Right ventricle myocardium superior (tissue), 1 donor: ENCODE data around the gene TNNT3. TPM values are rescaled to one million over a fixed set of nuclear protein-coding genes. Genes with fewer than 3 reads are reported as not detected.
"Not testable (repeated sequence)": the region's sequence is repeated elsewhere in the genome, so short reads cannot be mapped to it uniquely, and the experiment has no call there.

Experiments
- ATAC-seq: fragments of 200-7000 bp; cut with Tn5 transposase; one replicate; pipeline ENCODE4 v1.9.1; 2020; ENCODE audit warnings: mild to moderate bottlenecking; ENCODE audit not compliant: poor library complexity
- DNase-seq: peaks from one replicate; pipeline ENCODE4 v3.0.0-alpha.2; 2020
- intact Hi-C: fragments of 100-400 bp; cut with DNase I; formaldehyde crosslinking; loops from one replicate; pipeline ENCODE4 v1.11.2; 2022
- total RNA-seq: library from RNA; stranded (reverse); fragmentation: NEBNext Ultra II Directional; extraction: Animal tissue kit (Norgen Biotek cat#: 25700); gene quantifications from one replicate; pipeline ENCODE4 v1.2.1, GENCODE V29; 2021
- donor health status: DM: no; HTN: yes; CAD: no; lungs with severe emphysema.

The TNNT3 gene
- total RNA-seq, 1 donor from 2014 or later = 35.7 TPM

DNA sequence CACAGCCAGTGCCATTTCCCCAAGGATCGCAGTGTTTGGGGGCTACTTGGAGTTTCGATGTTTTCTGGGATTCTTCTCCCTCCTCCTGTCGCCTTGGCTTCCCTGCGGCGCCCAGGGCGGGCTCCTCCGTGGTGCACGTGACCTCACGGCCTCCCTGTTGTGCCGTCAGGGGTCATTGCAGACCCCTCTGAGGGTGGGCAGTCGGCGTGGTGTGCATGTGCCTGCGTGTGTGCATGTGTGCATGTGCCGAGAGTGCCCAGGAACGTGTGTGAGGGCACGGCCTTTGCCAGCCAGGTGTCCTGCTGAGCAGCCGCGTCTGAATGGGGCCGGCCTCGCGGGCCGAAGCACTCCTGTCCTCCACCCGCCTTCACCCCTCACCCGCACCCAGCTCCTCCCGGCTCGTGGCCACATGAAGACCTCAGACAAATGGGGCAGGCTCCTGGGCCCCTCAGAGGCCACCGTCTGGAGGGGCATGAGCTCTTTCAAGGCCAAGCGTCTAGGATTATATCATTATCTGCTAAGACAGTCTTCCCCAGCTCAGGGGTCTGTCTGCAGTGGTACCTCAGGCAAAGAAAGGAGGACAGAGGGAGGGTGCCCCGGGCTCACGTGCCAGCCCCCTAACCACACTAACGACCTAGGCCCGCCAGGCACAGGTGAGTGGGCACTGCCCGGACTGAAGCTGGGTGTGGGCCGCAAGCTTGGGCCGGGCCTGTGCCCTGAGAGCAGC, 18.3 kb downstream of the TNNT3 start:
- no peak for ATAC-seq
- DNase-seq = no peak
- intact Hi-C loops = loop anchor here (1.0 to 5.0 kb wide), 2 partner anchors 23 to 35 kb away; no protein-coding TSS in a partner anchor

DNA sequence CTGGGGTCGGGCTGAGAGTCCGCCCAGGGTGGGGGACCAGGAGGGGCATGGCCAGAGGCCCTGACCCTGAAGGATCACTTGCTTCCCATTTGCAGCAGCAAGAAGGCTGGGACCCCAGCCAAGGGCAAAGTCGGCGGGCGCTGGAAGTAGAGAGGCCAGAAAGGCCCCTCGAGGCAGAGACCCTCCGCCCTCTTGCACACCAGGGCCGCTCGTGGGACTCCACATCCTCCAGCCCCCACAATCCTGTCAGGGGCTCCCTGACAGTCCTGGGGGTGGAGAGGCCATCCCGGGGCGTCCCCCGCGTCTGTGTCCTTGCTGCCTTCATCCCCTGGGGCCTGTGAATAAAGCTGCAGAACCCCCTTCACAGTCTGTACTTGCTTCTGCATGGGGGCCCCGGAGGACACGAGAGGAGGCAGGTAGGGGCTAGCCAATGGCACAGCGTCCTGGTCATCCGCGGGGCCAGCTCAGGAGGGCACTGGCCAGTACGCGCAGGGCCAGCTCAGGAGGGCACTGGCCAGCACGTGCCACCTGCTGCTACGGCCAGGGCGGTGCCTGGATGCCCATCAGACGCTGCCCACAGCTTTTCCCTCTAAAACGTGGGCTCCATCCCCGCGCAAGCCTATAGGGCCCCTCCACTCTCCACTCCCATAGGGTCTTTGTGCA, 19.0 kb downstream of the TNNT3 start:
- ATAC-seq = no peak
- peak; percentile 40 for DNase-seq

DNA sequence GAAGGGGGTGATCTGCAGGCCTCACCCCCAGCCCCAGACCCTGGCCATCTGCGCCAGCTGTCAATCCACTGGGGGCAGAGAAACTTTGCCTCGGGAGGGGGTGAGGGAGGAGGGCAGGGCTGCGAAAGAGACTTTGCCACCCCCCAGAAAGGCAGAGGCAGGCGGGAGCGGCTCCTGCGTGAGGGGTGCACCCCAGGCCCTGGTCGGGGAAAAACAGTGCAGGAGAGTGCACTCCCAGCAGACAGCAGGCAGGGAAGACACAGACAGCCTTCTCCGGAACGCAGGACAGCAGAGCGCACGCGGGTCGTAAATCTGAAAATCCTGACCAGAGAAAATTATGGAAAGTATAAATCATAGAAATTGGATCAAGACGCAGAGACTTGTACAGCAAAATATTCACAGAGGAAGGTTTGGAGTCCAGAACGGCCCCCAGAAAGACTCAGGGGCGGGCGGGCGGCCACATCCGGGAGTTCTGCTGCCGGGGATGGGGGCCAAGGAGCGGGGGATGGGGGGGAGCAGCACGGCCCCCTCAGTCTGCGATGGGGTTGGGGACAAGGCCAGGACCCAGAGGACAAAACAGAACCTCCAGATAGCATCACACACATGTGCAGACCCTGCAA, 19.6 kb downstream of the TNNT3 start:
- intact Hi-C loops = loop anchor here (5.0 kb wide), 1 partner anchor 37 kb away; no protein-coding TSS in a partner anchor
- ATAC-seq = no peak

More for the DNA sequence above, 19.0 kb downstream of the TNNT3 start:
- intact Hi-C loops = loop anchor here (1.0 to 5.0 kb wide), 2 partner anchors 24 to 36 kb away; no protein-coding TSS in a partner anchor

DNA sequence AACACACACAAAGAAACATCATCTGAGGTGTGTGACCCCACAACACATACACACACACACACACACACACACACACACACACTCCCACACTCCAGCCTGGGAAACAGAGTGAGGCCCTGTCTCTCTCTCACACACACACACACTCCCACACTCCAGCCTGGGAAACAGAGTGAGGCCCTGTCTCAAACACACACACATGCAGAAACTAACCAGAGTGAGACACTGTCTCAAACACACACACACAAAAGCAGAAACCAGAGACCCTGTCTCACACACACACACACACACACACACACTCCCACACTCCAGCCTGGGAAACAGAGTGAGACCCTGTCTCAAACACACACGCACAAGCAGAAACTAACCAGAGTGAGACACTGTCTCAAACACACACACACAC, 20.3 kb downstream of the TNNT3 start:
- intact Hi-C loops = loop anchor here (5.0 kb wide), 1 partner anchor 37 kb away; no protein-coding TSS in a partner anchor
- peak; percentile 20 for DNase-seq
- ATAC-seq = not testable (repeated sequence)

More for the DNA sequence above, 19.6 kb downstream of the TNNT3 start:
- DNase-seq = no peak

DNA sequence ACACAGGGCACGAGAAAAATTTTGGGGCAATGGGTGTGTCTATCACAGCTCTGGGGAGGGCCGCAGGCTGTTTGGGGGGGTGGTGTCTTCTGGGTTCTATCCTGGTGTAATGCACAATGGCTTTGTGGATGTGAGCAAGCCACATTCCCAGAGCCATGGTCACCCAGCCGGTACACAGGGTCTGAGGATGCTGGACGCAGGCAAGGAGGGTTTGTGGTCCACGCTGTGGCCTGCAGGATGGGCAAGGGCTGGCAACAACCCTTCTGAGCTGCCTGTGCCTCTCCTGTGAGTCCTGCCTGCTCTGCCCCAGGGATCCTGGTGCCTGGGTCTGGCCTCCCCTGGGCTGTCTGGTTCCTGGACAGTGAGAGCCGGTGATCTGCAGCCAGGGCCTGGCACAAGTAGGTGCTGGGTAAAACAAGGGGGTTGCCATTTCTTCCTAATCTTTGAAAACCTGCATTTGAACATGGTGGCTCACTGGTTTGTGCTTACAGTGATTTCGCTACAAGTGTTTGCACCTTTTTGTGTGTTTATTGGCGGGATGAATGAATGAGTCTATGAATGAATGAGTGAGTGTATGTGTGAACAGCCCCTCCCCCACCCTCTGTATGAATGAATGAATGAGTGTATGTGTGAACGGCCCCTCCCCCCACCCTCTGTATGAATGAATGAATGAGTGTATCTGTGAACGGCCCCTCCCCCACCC, 23.2 kb downstream of the TNNT3 start:
- DNase-seq = peak; percentile 22
- intact Hi-C loops = no loop called here
- ATAC-seq = no peak

DNA sequence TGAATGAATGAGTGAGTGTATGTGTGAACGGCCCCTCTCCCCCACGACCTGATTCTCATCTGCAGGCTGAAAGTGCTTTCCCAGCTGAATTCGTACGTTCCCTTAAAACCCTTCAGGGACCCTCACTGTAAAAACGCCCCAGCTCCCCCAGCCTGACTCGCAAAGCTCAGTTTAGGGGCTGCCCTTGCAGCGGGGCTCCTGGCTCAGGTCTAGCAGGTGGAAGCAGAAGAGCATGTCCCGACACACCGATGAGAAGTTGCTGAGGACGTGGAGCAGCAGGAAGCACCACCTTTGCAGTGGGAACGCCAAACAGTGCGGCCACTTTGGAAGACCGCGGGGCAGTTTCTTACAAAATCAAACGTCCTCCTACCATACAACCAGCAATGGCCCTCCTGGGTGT, 24.1 kb downstream of the TNNT3 start:
- ATAC-seq (no peak), DNase-seq (no peak)
- intact Hi-C loops = no loop called here

DNA sequence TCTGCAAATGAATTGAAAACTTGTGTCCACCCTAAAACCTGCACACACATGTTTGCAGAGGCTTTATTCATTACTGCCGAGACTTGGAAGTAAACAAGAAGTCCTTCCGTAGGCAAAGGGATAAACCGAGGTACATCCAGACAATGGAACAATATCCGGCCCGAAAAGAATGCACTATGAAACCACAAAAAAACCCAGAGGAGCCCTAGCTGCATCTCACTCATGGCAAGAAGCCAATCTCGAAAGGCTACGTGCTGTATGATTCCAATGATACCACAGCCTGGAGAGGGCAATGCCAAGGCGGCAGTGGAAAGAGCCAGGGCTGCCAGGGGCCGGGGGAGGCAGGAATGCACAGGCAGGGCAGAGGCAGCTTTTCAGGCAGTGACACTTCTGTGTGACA, 24.5 kb downstream of the TNNT3 start:
- intact Hi-C loops = no loop called here
- DNase-seq (peak; percentile 31), ATAC-seq (no peak)

DNA sequence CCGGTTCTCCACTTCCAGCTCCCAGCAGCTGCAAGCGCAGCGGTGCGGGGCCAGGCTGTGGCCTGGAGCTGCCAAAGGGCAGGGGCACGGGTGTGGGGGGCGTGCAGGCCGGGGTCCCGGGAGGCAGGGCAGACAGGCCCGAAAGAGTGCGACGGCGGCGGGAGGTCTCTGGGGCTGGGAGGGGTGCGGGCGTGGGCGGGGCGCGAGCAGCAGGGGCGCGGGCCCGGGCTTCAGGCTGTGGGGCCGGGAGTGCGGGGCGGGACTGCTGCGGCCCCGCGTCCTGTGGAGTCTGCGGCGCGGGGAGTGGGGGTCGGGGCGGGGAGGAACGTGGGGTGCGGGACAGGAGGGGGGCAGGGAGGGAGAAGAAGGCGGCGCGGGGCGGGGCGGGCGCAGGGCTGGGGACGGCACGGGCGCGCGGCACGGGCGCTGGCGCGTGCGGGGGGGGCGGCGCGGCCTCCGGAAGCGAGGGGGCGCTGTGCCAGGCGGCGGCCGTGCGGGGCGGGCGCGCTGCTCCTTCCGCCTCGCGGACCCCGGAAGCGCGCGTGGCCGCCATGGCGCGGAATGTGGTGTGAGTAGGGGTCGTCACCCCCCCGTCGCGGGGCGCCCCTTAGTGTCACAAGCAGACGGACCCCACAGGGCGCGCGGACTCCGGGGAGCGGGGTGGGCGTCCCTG, 27.4 kb downstream of the TNNT3 start, which contains the start of gene MRPL23:
Gene MRPL23, plus strand, starts transcription at position 521 of the 673 bp plus-strand sequence. Its CDS starts 31 bp downstream, at position 552.
- peak; percentile 83 for ATAC-seq
- DNase-seq = peak; percentile 43
- intact Hi-C loops = no loop called here

DNA sequence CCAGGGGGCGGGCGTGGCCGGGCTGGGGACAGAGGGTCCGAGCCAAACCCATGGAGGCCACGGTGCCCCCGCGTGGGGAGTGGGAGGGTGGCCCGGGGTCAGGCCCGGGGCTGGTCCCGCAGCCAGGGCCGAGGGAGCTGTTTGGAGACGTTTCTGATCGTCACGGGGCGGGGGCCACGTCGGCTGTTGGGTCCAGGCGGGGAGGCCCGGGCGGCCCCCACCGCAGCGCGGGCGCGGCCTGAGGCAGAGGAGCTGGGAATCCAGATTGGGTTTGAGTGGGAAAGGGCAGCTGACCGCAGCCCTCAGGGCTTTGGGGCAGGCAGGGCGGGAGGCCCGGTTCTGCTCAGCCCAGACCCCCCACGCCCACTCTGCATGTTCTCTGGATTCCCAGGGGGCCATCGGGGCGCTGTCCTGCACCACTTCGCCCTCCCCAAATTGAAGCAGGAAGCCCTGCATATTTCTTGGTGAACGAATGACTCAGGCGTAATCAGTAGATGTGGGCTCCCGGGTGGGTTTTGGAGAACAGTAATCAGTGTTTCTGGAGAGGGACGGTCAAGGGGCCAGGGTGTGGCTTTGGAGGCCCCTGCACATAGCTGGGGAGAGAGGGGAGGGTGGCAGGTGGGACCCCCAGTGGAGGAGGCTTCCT, 28.2 kb downstream of the TNNT3 start:
- ATAC-seq = peak; percentile 54
- intact Hi-C loops = no loop called here
- DNase-seq = no peak

DNA sequence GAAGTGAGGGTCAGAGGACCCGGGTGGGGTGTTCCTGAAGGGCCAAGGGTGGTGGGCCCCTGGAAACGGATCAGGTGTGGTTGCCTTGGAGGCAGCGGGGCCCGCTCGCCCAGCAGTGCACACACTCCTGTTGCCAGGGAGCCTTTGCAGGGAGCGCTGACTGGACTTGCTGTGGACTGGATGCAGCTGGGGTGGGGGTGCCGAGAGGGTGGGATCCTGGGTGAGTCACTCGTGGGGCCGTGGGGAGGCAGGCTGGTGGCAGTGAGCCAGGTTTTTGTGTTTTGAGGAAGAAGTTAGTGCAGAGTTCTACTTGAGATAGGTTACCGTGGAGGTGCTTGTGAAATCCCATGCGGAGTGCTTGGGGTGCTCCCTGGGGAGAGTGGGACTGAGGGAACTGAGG, 28.9 kb downstream of the TNNT3 start:
- peak; percentile 67 for DNase-seq
- intact Hi-C loops = no loop called here
- ATAC-seq = peak; percentile 33

DNA sequence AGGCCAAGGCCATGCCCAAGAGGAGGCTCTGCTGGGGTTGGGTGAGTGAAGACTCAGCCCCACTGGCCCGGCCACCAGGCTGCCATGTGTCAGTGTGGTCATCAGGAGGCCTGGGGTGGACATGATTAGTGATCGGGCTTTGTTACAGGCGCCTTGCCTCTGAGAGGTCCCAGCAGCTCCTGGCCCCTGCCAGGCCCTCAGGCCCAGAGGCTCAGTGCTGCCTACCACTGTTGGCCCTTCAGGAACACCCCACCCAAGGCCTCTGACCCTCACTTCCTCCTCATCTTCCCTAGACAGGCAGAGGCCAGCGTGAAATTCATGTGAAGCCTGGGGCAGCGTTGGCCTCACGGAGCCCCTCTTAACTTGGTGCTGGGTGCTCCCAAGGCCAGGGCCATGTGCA, 29.8 kb downstream of the TNNT3 start:
- ATAC-seq (no peak), DNase-seq (peak; percentile 37)
- intact Hi-C loops = no loop called here

DNA sequence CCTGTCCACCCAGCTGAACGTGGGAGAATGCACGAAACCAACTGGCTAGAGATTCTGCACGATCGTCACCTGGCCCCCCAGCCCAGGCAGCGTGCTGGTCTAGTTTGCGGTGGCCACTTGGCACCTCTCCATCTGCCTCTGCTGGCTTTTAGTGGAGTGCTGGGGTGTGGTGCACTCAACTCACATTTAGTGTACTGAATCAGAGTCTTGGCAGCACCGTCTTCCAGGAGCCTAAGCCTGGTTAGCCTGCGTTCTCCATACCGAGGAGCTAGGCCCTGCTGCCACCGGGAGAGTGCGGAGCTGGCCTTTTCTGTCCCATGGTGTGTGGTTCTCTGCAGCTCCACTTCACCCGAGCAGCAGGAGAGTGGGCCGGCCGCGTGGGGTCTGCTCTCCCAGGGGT, 30.4 kb downstream of the TNNT3 start:
- intact Hi-C loops = no loop called here
- no peak for ATAC-seq
- no peak for DNase-seq

DNA sequence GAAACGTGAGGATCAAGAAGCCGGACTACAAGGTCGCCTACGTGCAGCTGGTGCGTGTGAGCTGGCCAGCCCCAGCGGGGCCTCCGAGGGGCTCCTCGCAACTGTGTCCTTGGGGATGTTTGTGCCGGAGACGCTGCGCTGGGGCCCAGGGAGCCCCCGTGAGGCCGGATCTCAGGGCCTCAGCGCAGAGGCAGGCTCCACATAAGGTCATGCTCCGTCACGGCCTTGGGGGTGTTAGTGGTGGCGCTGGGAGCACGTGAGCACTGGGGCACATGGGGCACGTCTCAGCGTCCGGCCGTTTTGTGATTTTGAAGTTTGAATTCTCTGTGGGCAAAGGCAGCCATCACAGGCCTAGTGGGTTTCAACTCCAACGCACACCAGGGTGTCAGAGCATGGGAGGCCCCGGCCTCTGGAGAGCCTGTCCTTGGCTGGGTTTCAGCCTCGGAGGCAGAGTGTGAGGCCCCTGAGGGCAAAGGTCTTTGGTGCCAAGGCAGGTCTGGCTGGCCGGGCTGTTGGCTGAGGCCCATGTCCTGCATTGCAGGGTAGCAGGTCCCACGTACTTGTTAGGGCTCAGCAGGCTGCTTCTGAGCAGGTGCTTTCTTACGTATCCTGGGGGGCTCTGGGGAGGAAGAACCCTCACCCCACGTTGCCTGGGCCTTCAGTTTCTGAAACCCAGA, 33.4 kb downstream of the TNNT3 start:
- intact Hi-C loops = no loop called here
- DNase-seq (peak; percentile 33), ATAC-seq (no peak)

DNA sequence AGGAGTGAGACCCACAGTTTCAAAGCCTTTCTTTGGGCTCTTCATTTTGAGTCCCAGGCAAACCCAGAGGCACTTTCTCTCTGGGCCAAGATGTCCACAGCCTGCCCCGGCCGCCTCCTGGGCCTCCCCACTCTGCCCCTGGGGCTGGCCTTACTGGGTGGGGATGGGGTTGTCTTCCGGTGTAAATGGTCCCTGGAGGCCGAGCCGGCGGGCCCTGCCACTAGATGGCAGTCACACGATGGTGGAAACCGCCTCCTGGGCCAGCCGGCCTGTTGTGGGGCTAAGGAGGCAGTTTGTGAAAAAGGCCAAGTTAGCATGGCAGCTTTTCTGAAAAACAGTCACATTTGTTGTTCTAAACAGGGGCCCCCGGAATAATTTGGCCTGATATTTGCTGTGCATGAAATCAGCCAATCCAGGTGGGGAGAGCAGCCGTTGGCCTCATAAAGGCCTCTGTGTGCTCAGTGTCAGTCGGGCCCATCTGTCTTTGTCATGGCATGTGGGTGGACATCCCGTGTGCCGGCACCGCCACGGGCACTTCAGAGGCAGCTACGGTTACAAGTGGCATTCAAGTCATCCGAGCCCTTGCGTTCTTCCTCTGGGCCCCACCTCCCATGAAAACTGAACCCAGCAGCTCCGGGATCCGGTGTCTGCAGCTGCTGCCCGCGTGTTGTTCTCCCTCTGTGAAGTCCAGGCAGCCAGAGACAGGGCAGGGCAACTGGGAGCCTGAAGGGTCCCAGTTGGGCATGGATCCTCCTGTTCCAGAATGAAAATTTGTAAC, 34.2 kb downstream of the TNNT3 start:
- intact Hi-C loops = no loop called here
- ATAC-seq (peak; percentile 74), DNase-seq (peak; percentile 56)

DNA sequence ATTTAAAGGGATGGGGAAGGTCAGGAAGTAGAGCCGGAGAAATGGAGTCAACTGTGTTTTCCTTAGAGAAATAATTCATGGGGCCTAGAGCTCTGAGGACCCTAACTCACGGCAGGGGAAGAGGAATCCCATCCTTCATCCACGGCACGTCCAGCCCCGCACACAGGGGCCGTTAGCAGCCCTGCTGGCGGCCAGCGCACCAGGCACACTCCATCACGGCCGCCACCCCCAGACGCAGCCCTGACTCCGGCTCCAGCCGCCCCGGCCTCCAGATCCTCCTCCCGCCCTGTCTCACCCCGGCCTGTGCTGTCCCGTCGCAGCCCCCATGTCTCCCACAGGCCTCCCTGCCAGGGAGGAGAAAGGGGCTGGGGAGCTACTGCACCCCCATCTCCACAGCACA, 38.9 kb downstream of the TNNT3 start:
- intact Hi-C loops = no loop called here
- DNase-seq (no peak), ATAC-seq (no peak)

DNA sequence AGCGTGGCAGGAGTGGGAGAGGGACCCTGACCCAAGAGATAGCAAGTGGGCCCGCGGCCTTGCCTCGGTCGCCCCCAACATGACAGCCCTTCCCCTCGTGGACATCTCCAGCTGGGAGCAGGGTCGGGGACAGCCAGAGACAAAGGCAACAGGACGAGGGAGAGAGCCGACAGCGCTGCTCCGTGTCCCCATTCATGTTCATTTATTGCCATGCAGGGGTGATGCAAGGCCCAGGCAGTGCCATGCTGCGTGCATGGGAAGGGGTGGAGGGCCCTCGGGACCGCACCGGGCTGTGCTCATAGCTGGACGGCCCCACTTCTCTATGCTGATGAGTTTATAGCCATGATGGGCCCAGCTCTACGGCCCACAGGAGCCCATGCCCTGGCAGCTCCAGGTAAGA, 40.3 kb downstream of the TNNT3 start:
- DNase-seq = peak; percentile 12
- ATAC-seq = no peak
- intact Hi-C loops = no loop called here

DNA sequence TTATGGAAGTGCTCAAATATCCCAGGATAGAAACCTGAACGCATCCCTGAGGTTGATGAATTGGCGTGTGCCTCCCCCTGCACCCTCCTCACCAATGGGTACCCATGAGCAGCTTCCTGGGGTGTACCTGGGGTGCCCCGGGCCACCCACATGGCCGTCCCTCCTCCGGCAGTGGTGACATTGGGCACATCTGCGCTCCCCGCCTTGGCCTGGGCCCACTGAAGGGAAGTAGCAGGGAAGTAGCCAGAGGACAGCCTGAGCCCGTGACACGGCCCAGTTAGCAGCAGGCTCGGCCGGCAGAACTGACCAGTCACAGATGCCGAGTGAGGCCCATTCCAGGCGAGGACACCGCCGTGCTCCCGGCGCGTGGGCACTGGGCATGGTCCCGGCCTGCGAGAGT, 44.4 kb downstream of the TNNT3 start:
- ATAC-seq (no peak), DNase-seq (no peak)
- intact Hi-C loops = no loop called here
